GM12875 (cell line): ENCODE data around the gene PRRG2.
A peak's percentile ranks its signal among the peaks of the same experiment; 100 is the strongest.

ENCODE experiments used
- H3K4me3 ChIP-seq: one replicate; pipeline ENCODE4 v1.5.1; 2011; ENCODE audit warnings: low read depth, low read length, control low read depth
- CTCF ChIP-seq: IDR thresholded peaks from 2 replicates; pipeline ENCODE4 v1.5.1; 2011; ENCODE audit warnings: low read depth, mild to moderate bottlenecking, control low read depth, inconsistent platforms, low read length, moderate library complexity, borderline replicate concordance; ENCODE audit not compliant: insufficient read depth

PRRG2 gene

GRCh38 chr19:49593233-49594113 is 12.4 kb downstream of the PRRG2 start:
- H3K4me3 ChIP-seq: peak overlapping the region; percentile 92
- TF ChIP-seq CTCF: no peak

- no peak for TF ChIP-seq CTCF
- no peak overlapping the region for H3K4me3 ChIP-seq
Measured at GRCh38 chr19:49594157-49594992, 13.3 kb downstream of the PRRG2 start.

GRCh38 chr19:49594993-49595818 is 14.1 kb downstream of the PRRG2 start:
- no peak overlapping the region for H3K4me3 ChIP-seq
- no peak for TF ChIP-seq CTCF

- no peak overlapping the region for H3K4me3 ChIP-seq
Measured at GRCh38 chr19:49595819-49596404, 14.8 kb downstream of the PRRG2 start.

GRCh38 chr19:49596407-49596806 is 15.3 kb downstream of the PRRG2 start:
- H3K4me3 ChIP-seq: no peak overlapping the region
- no peak for TF ChIP-seq CTCF

More at GRCh38 chr19:49595819-49596404, 14.8 kb downstream of the PRRG2 start:
- TF ChIP-seq CTCF: no peak

- no peak for TF ChIP-seq CTCF
Measured at GRCh38 chr19:49596954-49597702, 16.0 kb downstream of the PRRG2 start.

More at GRCh38 chr19:49596954-49597702, 16.0 kb downstream of the PRRG2 start:
- H3K4me3 ChIP-seq: no peak overlapping the region
